ENCODE data around the gene FBN3.
"Not testable (repeated sequence)": the region's sequence is repeated elsewhere in the genome, so short reads cannot be mapped to it uniquely, and the experiment has no call there.

The FBN3 gene

GRCh38 chr19:8149261-8150094 is at the start of gene FBN3:
Gene FBN3, minus strand, starts transcription at chr19:8149592. Its CDS starts 2,112 bp downstream, at chr19:8147480.
- no peak for DNase-seq

GRCh38 chr19:8196271-8196927 is 47.0 kb upstream of the FBN3 start:
- no peak for DNase-seq

GRCh38 chr19:8194528-8195267 is 45.3 kb upstream of the FBN3 start:
- no peak for DNase-seq

- DNase-seq: no peak
Observed at GRCh38 chr19:8192221-8192820, 42.9 kb upstream of the FBN3 start.

- DNase-seq: peak; percentile 60
Observed at GRCh38 chr19:8185343-8186068, 36.1 kb upstream of the FBN3 start.

GRCh38 chr19:8184274-8184673 is 34.9 kb upstream of the FBN3 start:
- DNase-seq: no peak

- DNase-seq: peak; percentile 77
Observed at GRCh38 chr19:8180018-8180417, 30.6 kb upstream of the FBN3 start.

- DNase-seq: no peak
Observed at GRCh38 chr19:8174706-8175105, 25.3 kb upstream of the FBN3 start.

GRCh38 chr19:8168537-8168936 is 19.1 kb upstream of the FBN3 start:
- DNase-seq: no peak

- DNase-seq: no peak
Observed at GRCh38 chr19:8167985-8168384, 18.6 kb upstream of the FBN3 start.

- DNase-seq: no peak
Observed at GRCh38 chr19:8163759-8164158, 14.4 kb upstream of the FBN3 start.

- DNase-seq: peak; percentile 78
Observed at GRCh38 chr19:8161135-8161646, 11.8 kb upstream of the FBN3 start.

- not testable (repeated sequence) for DNase-seq
Observed at GRCh38 chr19:8159322-8159721, 9.9 kb upstream of the FBN3 start.

GRCh38 chr19:8158411-8159074 is 9.2 kb upstream of the FBN3 start:
- DNase-seq: peak; percentile 93

GRCh38 chr19:8155318-8155717 is 5.9 kb upstream of the FBN3 start:
- DNase-seq: no peak

- DNase-seq: not testable (repeated sequence)
Observed at GRCh38 chr19:8154014-8154413, 4.6 kb upstream of the FBN3 start.

- DNase-seq: no peak
Observed at GRCh38 chr19:8151767-8152035, 2.3 kb upstream of the FBN3 start.

GRCh38 chr19:8150998-8151766 is 1.8 kb upstream of the FBN3 start:
- DNase-seq: no peak

GRCh38 chr19:8150178-8150865 is 930 bp upstream of the FBN3 start:
- no peak for DNase-seq

Data from NCI-H2029 treated with DMSO at 0.1 percent for 48 hours (cell line).